ENCODE data around the gene ITGA1.
"Not testable (repeated sequence)": the region's sequence is repeated elsewhere in the genome, so short reads cannot be mapped to it uniquely, and the experiment has no call there.

Gene ITGA1

GRCh38 chr5:52787600-52788504 is at the start of gene ITGA1, which contains the start of gene PELO:
Gene ITGA1 (plus strand): TSS chr5:52787916. CDS start chr5:52788354, 438 bp downstream.
Gene PELO (plus strand): TSS chr5:52787916. CDS start chr5:52800395, 12,479 bp downstream.
- DNase-seq, result peak in 9 of 10 donors; percentile 9 to 87 (median 26)

DNA sequence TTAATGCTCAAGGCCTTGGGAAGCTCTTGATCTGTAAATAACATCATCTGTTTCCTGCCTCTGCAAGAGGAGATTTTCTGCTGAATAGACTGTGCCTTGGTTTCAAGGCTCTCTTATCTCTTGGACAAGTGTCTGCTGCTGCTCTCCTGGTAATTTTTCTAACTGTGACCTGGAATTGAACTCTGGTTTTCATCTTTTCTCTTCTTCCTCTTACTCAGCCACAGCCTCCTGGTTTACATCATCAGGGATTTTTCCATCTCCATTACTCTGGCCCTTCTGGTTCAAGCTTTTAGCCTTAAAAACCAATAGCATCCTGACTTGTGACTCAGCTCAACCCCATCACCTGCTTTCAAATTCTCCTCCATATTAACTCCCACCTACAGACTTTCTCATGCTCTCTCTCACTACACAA is 49.6 kb upstream of the ITGA1 start:
- no peak for DNase-seq
- intact Hi-C loops (cut with DNase I), result no loop called here

More at GRCh38 chr5:52787600-52788504, at the start of gene ITGA1, which contains the start of gene PELO:
- intact Hi-C loops (cut with DNase I), result no loop called here

GRCh38 chr5:52740007-52740406 is 47.7 kb upstream of the ITGA1 start:
- no peak for DNase-seq
- intact Hi-C loops (cut with DNase I), result no loop called here

GRCh38 chr5:52743012-52743411 is 44.7 kb upstream of the ITGA1 start:
- no peak for DNase-seq
- intact Hi-C loops (cut with DNase I), result no loop called here

- intact Hi-C loops (cut with DNase I), result no loop called here
- no peak for DNase-seq
These were observed 44.2 kb upstream of the ITGA1 start for GRCh38 chr5:52743529-52743928.

DNA sequence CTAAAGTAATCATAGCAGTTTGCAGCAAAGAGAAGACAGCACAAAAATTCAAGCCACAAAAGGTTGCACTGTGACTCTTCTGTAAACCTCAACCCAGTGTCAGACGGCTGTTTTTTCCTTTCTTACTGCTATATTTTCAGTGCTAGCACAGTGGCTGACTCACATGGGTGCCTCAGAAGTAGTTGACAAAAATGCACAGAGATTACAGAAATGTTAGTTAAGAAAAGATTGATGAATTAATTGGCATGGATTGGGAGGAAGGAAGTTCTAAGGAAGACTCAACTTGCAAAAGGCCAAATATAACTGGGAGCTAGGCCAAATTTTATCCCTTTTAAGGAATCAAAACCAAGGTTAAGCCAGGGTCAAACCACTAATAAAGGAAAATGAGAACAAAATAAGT is 43.7 kb upstream of the ITGA1 start:
- no peak for DNase-seq
- intact Hi-C loops (cut with DNase I), result no loop called here

DNA sequence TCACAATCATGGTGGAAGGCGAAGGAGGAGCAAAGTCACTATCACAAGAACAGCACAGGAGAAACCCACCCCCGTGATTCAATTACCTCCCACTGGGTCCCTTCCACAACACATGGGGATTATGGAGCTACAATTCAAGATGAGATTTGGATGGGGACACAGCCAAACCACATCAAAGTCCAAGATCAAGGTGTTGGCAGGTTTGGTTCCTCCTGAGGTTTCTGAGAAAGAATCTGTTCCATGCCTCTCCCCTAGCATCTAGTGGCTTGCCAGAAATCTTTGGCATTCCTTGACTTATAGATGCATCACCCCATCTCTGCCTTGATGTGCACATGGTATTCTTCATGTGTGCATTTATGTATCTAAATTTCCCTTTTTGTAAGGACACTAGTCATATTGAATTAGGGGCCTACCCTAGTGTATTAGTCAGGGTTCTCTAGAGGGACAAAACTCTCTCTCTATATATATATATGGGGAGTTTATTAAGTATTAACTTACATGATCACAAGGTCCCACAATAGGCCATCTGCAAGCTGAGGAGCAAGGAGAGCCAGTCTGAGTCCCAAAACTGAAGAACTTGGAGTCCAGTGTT is 42.8 kb upstream of the ITGA1 start:
- not testable (repeated sequence) for DNase-seq

GRCh38 chr5:52746539-52746938 is 41.2 kb upstream of the ITGA1 start:
- intact Hi-C loops (cut with DNase I), result no loop called here

More for the DNA sequence above, 42.8 kb upstream of the ITGA1 start:
- intact Hi-C loops (cut with DNase I), result not testable (repeated sequence)

GRCh38 chr5:52748590-52748989 is 39.1 kb upstream of the ITGA1 start:
- intact Hi-C loops (cut with DNase I), result no loop called here

More at GRCh38 chr5:52746539-52746938, 41.2 kb upstream of the ITGA1 start:
- DNase-seq, result no peak

DNA sequence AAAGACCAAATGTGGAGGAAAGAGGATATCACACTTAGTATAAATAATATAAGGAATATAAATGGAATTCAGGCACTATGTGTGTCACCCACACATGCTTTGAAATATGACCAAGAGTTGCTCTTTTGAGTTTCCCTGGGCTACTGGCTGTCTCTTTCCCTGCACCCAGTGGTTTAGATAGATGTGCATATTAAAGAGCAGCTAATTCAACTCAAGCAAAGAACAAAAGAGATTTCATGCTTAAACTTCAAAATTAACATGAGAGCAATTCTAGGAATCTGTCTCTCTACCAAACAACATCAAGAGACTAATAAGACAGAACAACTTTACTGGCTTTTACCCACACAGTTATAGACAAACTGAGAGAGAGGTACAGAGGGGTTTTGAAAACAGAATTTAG is 38.0 kb upstream of the ITGA1 start:
- DNase-seq, result no peak
- intact Hi-C loops (cut with DNase I), result no loop called here

More at GRCh38 chr5:52748590-52748989, 39.1 kb upstream of the ITGA1 start:
- no peak for DNase-seq

DNA sequence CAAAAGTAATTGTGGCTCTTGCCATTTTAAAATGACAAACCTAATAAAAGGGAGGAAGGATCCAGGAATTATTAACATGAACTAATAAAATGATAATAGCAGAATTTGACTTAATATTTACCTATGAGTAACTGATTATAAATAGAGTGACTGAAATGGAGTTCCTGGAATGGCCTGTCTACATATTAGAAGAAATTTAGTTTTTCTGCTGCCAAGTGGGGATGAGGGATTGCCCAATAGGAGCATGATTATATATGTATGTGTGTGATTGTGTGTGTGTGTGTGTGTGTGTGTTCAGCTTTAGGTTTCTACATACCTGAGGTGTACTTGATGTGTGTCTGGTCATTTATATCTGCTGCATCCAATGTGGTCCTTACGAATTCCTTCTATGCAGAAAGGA is 36.6 kb upstream of the ITGA1 start:
- intact Hi-C loops (cut with DNase I), result no loop called here
- DNase-seq, result no peak

- intact Hi-C loops (cut with DNase I), result no loop called here
- no peak for DNase-seq
These were observed 33.7 kb upstream of the ITGA1 start for GRCh38 chr5:52754051-52754450.

GRCh38 chr5:52757527-52757926 is 30.2 kb upstream of the ITGA1 start:
- intact Hi-C loops (cut with DNase I), result no loop called here
- no peak for DNase-seq

GRCh38 chr5:52758014-52758413 is 29.7 kb upstream of the ITGA1 start:
- intact Hi-C loops (cut with DNase I), result no loop called here
- no peak for DNase-seq

- DNase-seq, result no peak
- intact Hi-C loops (cut with DNase I), result no loop called here
These were observed 28.4 kb upstream of the ITGA1 start for GRCh38 chr5:52759331-52759730.

GRCh38 chr5:52760695-52761366 is 26.9 kb upstream of the ITGA1 start:
- intact Hi-C loops (cut with DNase I), result no loop called here

GRCh38 chr5:52767217-52767743 is 20.4 kb upstream of the ITGA1 start:
- intact Hi-C loops (cut with DNase I), result no loop called here

More at GRCh38 chr5:52760695-52761366, 26.9 kb upstream of the ITGA1 start:
- no peak for DNase-seq

DNA sequence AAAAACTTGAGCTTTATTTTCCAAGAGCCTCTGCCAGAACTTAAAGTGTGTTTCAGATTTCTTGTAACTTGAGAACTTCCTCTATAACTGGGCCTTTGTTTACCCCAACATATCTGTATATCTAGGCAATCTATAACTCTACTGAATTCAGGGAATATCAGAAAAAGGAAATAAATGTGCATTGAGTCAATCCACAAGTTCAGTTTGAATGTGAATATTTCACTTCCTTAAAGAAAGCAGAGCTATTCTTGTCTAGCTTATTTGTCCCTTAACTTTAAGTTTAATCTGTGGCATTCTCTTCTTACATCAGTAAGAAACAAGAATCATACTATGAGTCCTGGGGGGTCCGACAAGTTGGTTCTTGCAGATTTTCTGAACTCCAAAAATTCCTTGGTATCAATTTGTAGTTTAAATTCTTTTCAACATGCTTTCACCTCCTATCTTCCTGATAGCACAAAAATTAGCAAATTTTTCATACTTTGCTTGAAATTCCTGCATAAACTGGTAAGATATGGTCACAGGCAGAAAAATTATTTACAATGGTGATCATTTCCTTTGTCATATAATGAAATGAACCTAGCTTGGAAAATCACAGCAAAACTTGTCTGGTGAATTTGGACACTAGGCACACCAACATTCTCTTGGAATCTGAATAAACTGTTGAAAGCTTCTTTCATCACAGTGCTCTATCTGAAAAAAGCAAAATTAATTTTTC is 19.8 kb upstream of the ITGA1 start:
- no peak for DNase-seq
- intact Hi-C loops (cut with DNase I), result no loop called here

More at GRCh38 chr5:52767217-52767743, 20.4 kb upstream of the ITGA1 start:
- no peak for DNase-seq

DNA sequence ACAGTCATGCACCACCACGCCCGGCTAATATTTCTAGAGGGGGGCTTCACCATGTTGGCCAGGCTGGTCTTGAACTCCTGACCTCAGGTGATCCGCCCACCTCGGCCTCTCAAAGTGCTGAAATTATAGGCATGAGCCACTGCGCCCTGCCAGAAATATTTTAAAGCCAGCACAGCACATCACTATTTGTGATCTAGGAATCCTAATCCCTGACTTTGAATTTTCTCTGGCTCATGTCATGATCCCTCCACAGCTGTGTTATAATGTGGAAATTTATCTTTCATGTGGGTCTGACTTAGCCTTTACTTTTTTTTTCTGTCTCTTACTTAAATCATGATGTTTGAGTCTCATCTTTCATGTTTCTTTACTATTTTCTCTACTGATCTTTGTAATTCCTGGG is 18.7 kb upstream of the ITGA1 start:
- intact Hi-C loops (cut with DNase I), result no loop called here
- DNase-seq, result no peak

DNA sequence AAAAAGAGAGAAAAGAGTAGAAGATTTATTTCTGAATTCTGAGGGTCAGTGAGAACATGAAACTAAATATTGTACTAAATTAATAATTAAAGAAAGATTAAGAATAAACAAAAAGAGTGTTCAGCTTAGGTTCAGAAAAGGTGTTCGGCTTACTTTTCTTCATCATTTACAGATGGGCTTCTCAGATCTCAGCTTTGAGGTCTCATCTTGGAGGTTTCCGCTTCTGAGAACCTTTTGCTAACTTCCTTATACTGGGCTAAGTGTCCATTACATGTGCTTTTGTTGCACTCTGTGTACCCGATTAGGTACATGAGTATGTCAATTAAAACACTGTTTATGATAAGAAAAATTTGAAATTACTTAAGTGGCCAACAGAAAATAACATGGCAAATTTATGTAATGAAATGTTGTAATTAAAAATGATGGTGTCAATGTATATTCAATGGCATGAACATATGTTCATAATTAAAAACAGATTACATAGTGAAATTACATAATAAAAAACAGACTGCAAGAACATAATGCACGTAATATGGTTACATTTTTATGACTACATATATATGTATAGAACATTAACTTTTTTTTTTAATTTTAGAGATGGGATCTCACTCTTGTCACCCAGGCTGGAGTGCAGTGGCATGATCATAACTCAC is 17.3 kb upstream of the ITGA1 start:
- intact Hi-C loops (cut with DNase I), result no loop called here
- no peak for DNase-seq
